Activated naive CD4-positive, alpha-beta T cell treated with anti-CD3 and anti-CD28 coated beads, Interleukin-2, amount 50 U/mL, for 24 hours (primary cell): ENCODE results near the gene RBM25.
"Not testable (repeated sequence)": the region's sequence is repeated elsewhere in the genome, so short reads cannot be mapped to it uniquely, and the experiment has no call there.

Experiments used
- H3K27ac Mint-ChIP-seq: one replicate; pipeline ENCODE4 v1.8.0; 2021; ENCODE audit warnings: mild to moderate bottlenecking, mixed read lengths
- H3K27me3 Mint-ChIP-seq: one replicate; pipeline ENCODE4 v1.8.0; 2021; ENCODE audit warnings: mixed read lengths
- H3K36me3 Mint-ChIP-seq: one replicate; pipeline ENCODE4 v1.8.0; 2021; ENCODE audit warnings: mixed read lengths
- H3K4me1 Mint-ChIP-seq: one replicate; pipeline ENCODE4 v1.8.0; 2021; ENCODE audit warnings: mixed read lengths
- H3K4me3 Mint-ChIP-seq: one replicate; pipeline ENCODE4 v1.8.0; 2021; ENCODE audit warnings: mild to moderate bottlenecking, mixed read lengths
- H3K9me3 Mint-ChIP-seq: one replicate; pipeline ENCODE4 v1.8.0; 2021; ENCODE audit warnings: mixed read lengths

Gene RBM25

GRCh38 chr14:73140811-73141323 lies 82.5 kb downstream of the RBM25 start:
- peaks cover 2% of the 10 kb centered on the region for H3K36me3 Mint-ChIP-seq
- H3K4me3 Mint-ChIP-seq, result peak overlapping the region; percentile 20
- no peaks in the 10 kb centered on the region for H3K9me3 Mint-ChIP-seq
- H3K4me1 Mint-ChIP-seq, result peaks cover 55% of the 10 kb centered on the region
- H3K27ac Mint-ChIP-seq, result peak overlapping the region; percentile 86
- no peaks in the 10 kb centered on the region for H3K27me3 Mint-ChIP-seq

- H3K36me3 Mint-ChIP-seq, result peaks cover 2% of the 10 kb centered on the region
- no peaks in the 10 kb centered on the region for H3K9me3 Mint-ChIP-seq
- H3K27me3 Mint-ChIP-seq, result no peaks in the 10 kb centered on the region
- H3K27ac Mint-ChIP-seq, result peak overlapping the region; percentile 46
- H3K4me1 Mint-ChIP-seq, result peaks cover 54% of the 10 kb centered on the region
- no peak overlapping the region for H3K4me3 Mint-ChIP-seq
Measured at GRCh38 chr14:73142216-73142615, 83.9 kb downstream of the RBM25 start.

- Mint-ChIP-seq H3K27me3 (no peaks in the 10 kb centered on the region), H3K36me3 (no peaks in the 10 kb centered on the region), H3K4me3 (no peak overlapping the region), H3K9me3 (no peaks in the 10 kb centered on the region), H3K27ac (peak overlapping the region; percentile 27), H3K4me1 (peaks cover 52% of the 10 kb centered on the region)
Measured at GRCh38 chr14:73143003-73143402, 84.7 kb downstream of the RBM25 start.

- H3K27ac Mint-ChIP-seq, result no peak overlapping the region
- H3K9me3 Mint-ChIP-seq, result no peaks in the 10 kb centered on the region
- H3K4me1 Mint-ChIP-seq, result peaks cover 52% of the 10 kb centered on the region
- H3K27me3 Mint-ChIP-seq, result no peaks in the 10 kb centered on the region
- no peak overlapping the region for H3K4me3 Mint-ChIP-seq
- peaks cover 2% of the 10 kb centered on the region for H3K36me3 Mint-ChIP-seq
Measured at GRCh38 chr14:73143617-73144016, 85.3 kb downstream of the RBM25 start.

GRCh38 chr14:73145371-73145770 lies 87.0 kb downstream of the RBM25 start:
- Mint-ChIP-seq H3K4me3 (no peak overlapping the region), H3K27me3 (no peaks in the 10 kb centered on the region), H3K27ac (no peak overlapping the region), H3K36me3 (peaks cover 4% of the 10 kb centered on the region), H3K4me1 (peaks cover 47% of the 10 kb centered on the region), H3K9me3 (no peaks in the 10 kb centered on the region)

GRCh38 chr14:73146111-73146510 lies 87.8 kb downstream of the RBM25 start:
- H3K27me3 Mint-ChIP-seq, result no peaks in the 10 kb centered on the region
- H3K27ac Mint-ChIP-seq, result no peak overlapping the region
- H3K9me3 Mint-ChIP-seq, result no peaks in the 10 kb centered on the region
- H3K4me3 Mint-ChIP-seq, result no peak overlapping the region
- peaks cover 40% of the 10 kb centered on the region for H3K4me1 Mint-ChIP-seq
- H3K36me3 Mint-ChIP-seq, result peaks cover 4% of the 10 kb centered on the region

GRCh38 chr14:73149753-73150152 lies 91.4 kb downstream of the RBM25 start:
- Mint-ChIP-seq H3K4me3 (no peak overlapping the region), H3K27me3 (no peaks in the 10 kb centered on the region), H3K27ac (no peak overlapping the region), H3K4me1 (peaks cover 20% of the 10 kb centered on the region), H3K9me3 (no peaks in the 10 kb centered on the region), H3K36me3 (peaks cover 4% of the 10 kb centered on the region)

GRCh38 chr14:73153272-73153671 lies 94.9 kb downstream of the RBM25 start:
- H3K36me3 Mint-ChIP-seq, result peaks cover 8% of the 10 kb centered on the region
- H3K27me3 Mint-ChIP-seq, result no peaks in the 10 kb centered on the region
- no peaks in the 10 kb centered on the region for H3K4me1 Mint-ChIP-seq
- no peak overlapping the region for H3K27ac Mint-ChIP-seq
- no peak overlapping the region for H3K4me3 Mint-ChIP-seq
- no peaks in the 10 kb centered on the region for H3K9me3 Mint-ChIP-seq

- no peak overlapping the region for H3K27ac Mint-ChIP-seq
- peaks cover 33% of the 10 kb centered on the region for H3K36me3 Mint-ChIP-seq
- H3K4me3 Mint-ChIP-seq, result no peak overlapping the region
- peaks cover 4% of the 10 kb centered on the region for H3K4me1 Mint-ChIP-seq
- no peaks in the 10 kb centered on the region for H3K27me3 Mint-ChIP-seq
- H3K9me3 Mint-ChIP-seq, result no peaks in the 10 kb centered on the region
Measured at GRCh38 chr14:73162251-73162650, 103.9 kb downstream of the RBM25 start.

GRCh38 chr14:73166399-73166798 lies 108.1 kb downstream of the RBM25 start:
- H3K9me3 Mint-ChIP-seq, result no peaks in the 10 kb centered on the region
- no peaks in the 10 kb centered on the region for H3K4me1 Mint-ChIP-seq
- no peak overlapping the region for H3K27ac Mint-ChIP-seq
- H3K27me3 Mint-ChIP-seq, result no peaks in the 10 kb centered on the region
- H3K36me3 Mint-ChIP-seq, result peaks cover 19% of the 10 kb centered on the region
- no peak overlapping the region for H3K4me3 Mint-ChIP-seq

GRCh38 chr14:73167727-73168126 lies 109.4 kb downstream of the RBM25 start:
- no peak overlapping the region for H3K4me3 Mint-ChIP-seq
- no peaks in the 10 kb centered on the region for H3K27me3 Mint-ChIP-seq
- H3K9me3 Mint-ChIP-seq, result no peaks in the 10 kb centered on the region
- H3K27ac Mint-ChIP-seq, result no peak overlapping the region
- no peaks in the 10 kb centered on the region for H3K4me1 Mint-ChIP-seq
- peaks cover 18% of the 10 kb centered on the region for H3K36me3 Mint-ChIP-seq

GRCh38 chr14:73168274-73168673 lies 109.9 kb downstream of the RBM25 start:
- peaks cover 18% of the 10 kb centered on the region for H3K36me3 Mint-ChIP-seq
- no peaks in the 10 kb centered on the region for H3K4me1 Mint-ChIP-seq
- no peak overlapping the region for H3K4me3 Mint-ChIP-seq
- H3K27me3 Mint-ChIP-seq, result no peaks in the 10 kb centered on the region
- H3K27ac Mint-ChIP-seq, result no peak overlapping the region
- no peaks in the 10 kb centered on the region for H3K9me3 Mint-ChIP-seq

- Mint-ChIP-seq H3K36me3 (peaks cover 15% of the 10 kb centered on the region), H3K27me3 (no peaks in the 10 kb centered on the region), H3K27ac (no peak overlapping the region), H3K4me1 (no peaks in the 10 kb centered on the region), H3K4me3 (no peak overlapping the region), H3K9me3 (no peaks in the 10 kb centered on the region)
Measured at GRCh38 chr14:73168691-73169090, 110.4 kb downstream of the RBM25 start.

GRCh38 chr14:73169855-73170254 lies 111.5 kb downstream of the RBM25 start:
- not testable (repeated sequence) for H3K27me3 Mint-ChIP-seq, H3K9me3 Mint-ChIP-seq, H3K27ac Mint-ChIP-seq, H3K4me1 Mint-ChIP-seq, H3K4me3 Mint-ChIP-seq
- peaks cover 12% of the 10 kb centered on the region for H3K36me3 Mint-ChIP-seq

GRCh38 chr14:73170686-73171085 lies 112.4 kb downstream of the RBM25 start:
- Mint-ChIP-seq H3K4me1 (no peaks in the 10 kb centered on the region), H3K27me3 (no peaks in the 10 kb centered on the region), H3K9me3 (no peaks in the 10 kb centered on the region), H3K27ac (no peak overlapping the region), H3K36me3 (peaks cover 13% of the 10 kb centered on the region), H3K4me3 (no peak overlapping the region)

GRCh38 chr14:73172500-73172899 lies 114.2 kb downstream of the RBM25 start:
- no peak overlapping the region for H3K27ac Mint-ChIP-seq
- no peaks in the 10 kb centered on the region for H3K4me1 Mint-ChIP-seq
- no peaks in the 10 kb centered on the region for H3K9me3 Mint-ChIP-seq
- H3K4me3 Mint-ChIP-seq, result no peak overlapping the region
- no peaks in the 10 kb centered on the region for H3K27me3 Mint-ChIP-seq
- peaks cover 17% of the 10 kb centered on the region for H3K36me3 Mint-ChIP-seq

GRCh38 chr14:73173092-73173735 lies 114.9 kb downstream of the RBM25 start:
- peaks cover 17% of the 10 kb centered on the region for H3K36me3 Mint-ChIP-seq
- H3K27ac Mint-ChIP-seq, result no peak overlapping the region
- H3K4me3 Mint-ChIP-seq, result no peak overlapping the region
- no peaks in the 10 kb centered on the region for H3K9me3 Mint-ChIP-seq
- H3K27me3 Mint-ChIP-seq, result no peaks in the 10 kb centered on the region
- no peaks in the 10 kb centered on the region for H3K4me1 Mint-ChIP-seq
